Peyer's patch (tissue), 4 donors: ENCODE data around the gene ZFP28.

ENCODE experiments used
- POLR2A ChIP-seq, 2 donors: fragments of 450-650 bp; IDR thresholded peaks; one replicate each; pipeline ENCODE4 v1.5.1; 2017; ENCODE audit warnings: antibody characterized with exemption in 2 of 2, mild to moderate bottlenecking in 2 of 2, moderate library complexity in 2 of 2
- TF ChIP-seq, protein P1 (sequence below), 6 experiments: fragments of 450-650 bp in 4 of 6; fragments of 200-600 bp in 2 of 6; sonication (generic) in 1 of 6; IDR thresholded peaks; one replicate each; pipeline ENCODE4 v1.5.1; 2017 to 2019; ENCODE audit warnings: antibody characterized with exemption in 6 of 6, mild to moderate bottlenecking in 3 of 6, moderate library complexity in 1 of 6

DNA sequence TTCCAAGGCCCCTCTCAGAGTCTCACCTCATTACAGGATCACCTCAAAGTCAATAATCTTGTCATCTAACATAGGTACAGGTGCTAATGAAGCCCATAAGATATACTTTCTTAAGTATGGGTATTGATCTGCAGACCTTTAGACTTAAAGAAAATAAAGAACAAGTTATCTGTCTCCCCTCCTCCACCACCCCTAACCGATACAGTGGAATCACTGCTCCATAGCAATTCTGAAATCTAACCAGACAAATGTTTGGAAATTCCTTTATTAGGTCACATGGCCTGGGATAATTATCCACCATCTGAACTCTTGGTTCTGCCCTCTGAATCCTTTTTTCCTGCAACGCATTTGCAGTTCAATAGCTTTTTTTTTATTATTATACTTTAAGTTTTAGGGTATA, 24.0 kb downstream of the ZFP28 start:
- TF ChIP-seq, protein P1, sequence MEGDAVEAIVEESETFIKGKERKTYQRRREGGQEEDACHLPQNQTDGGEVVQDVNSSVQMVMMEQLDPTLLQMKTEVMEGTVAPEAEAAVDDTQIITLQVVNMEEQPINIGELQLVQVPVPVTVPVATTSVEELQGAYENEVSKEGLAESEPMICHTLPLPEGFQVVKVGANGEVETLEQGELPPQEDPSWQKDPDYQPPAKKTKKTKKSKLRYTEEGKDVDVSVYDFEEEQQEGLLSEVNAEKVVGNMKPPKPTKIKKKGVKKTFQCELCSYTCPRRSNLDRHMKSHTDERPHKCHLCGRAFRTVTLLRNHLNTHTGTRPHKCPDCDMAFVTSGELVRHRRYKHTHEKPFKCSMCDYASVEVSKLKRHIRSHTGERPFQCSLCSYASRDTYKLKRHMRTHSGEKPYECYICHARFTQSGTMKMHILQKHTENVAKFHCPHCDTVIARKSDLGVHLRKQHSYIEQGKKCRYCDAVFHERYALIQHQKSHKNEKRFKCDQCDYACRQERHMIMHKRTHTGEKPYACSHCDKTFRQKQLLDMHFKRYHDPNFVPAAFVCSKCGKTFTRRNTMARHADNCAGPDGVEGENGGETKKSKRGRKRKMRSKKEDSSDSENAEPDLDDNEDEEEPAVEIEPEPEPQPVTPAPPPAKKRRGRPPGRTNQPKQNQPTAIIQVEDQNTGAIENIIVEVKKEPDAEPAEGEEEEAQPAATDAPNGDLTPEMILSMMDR (IDR thresholded peaks at IDR 0.05): no peak
- TF ChIP-seq POLR2A (IDR thresholded peaks at IDR 0.05): no peak
